ENCODE results near the gene RASGRP3.
"Not testable (repeated sequence)": the region's sequence is repeated elsewhere in the genome, so short reads cannot be mapped to it uniquely, and the experiment has no call there.

The RASGRP3 gene

DNA sequence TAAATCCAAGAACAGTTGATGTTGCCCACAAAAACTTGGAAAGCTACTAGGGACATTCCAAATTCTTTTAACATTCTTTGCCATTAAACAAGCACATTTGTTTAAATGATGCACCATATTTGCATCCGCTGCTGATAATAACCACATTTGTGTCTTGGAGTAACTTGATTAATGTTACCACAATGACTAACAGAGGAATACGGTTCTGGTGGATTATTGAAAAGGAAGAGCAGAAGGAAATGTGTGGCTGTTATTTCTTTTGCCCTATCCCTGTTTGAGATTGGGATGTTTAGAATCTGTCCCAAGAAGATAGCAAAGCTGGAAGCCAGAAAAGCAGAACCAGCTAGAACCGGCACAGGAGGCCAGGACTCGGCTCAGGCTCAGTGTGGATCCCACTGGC, 39.2 kb upstream of the RASGRP3 start:
- Histone ChIP-seq H2BK5ac (ENCODE audit: low read depth, low read length, poor library complexity, severe bottlenecking) (no peak overlapping the region), H3K4me3 (ENCODE audit: insufficient read depth in 1 of 2, low read depth in 1 of 2, low read length in 2 of 2) (no peak overlapping the region), H4K91ac (ENCODE audit: low read length) (no peak overlapping the region), H3K9ac (ENCODE audit: low read length) (peak overlapping the region; percentile 42), H4K8ac (ENCODE audit: low read length) (no peak overlapping the region), H3K27me3 (ENCODE audit: control insufficient read depth in 1 of 2, insufficient read depth in 1 of 2, low read length in 2 of 2) (no peaks in the 10 kb centered on the region), H3K18ac (ENCODE audit: low read depth in 1 of 2, low read length in 2 of 2) (no peak overlapping the region), H2BK15ac (ENCODE audit: low read depth, poor library complexity, severe bottlenecking) (no peak overlapping the region), H3K4me1 (ENCODE audit: control insufficient read depth, insufficient read depth, low read depth, low read length) (no peaks in the 10 kb centered on the region), H3K79me1 (replicated peaks; ENCODE audit: low read length, poor library complexity, severe bottlenecking) (no peaks in the 10 kb centered on the region), H3K4ac (ENCODE audit: low read depth in 1 of 2, low read length in 2 of 2) (peak overlapping the region in 1 of 2 experiments; percentile 37), H2AK5ac (ENCODE audit: low read length, severe bottlenecking) (no peak overlapping the region), H2BK12ac (ENCODE audit: low read length in 2 of 2) (no peak overlapping the region), H3K9me3 (ENCODE audit: control insufficient read depth, low read length) (no peaks in the 10 kb centered on the region), H3K14ac (ENCODE audit: low read length in 2 of 2) (no peak overlapping the region), H3K36me3 (ENCODE audit: control insufficient read depth in 1 of 2, insufficient read depth in 2 of 2, low read depth in 1 of 2, low read length in 2 of 2) (no peaks in the 10 kb centered on the region), H2BK120ac (ENCODE audit: low read depth, low read length) (no peak overlapping the region), H2AFZ (ENCODE audit: low read depth, low read length) (no peak overlapping the region), H3K27ac (ENCODE audit: low read length, poor library complexity, severe bottlenecking) (no peak overlapping the region), H3K4me2 (ENCODE audit: low read length, poor library complexity, severe bottlenecking) (no peak overlapping the region), H3K23ac (ENCODE audit: low read length in 2 of 2) (no peak overlapping the region)
- peak; percentile 94 for DNase-seq
- WGBS: 0% methylated on average over 3 of the region's 4 CpGs

DNA sequence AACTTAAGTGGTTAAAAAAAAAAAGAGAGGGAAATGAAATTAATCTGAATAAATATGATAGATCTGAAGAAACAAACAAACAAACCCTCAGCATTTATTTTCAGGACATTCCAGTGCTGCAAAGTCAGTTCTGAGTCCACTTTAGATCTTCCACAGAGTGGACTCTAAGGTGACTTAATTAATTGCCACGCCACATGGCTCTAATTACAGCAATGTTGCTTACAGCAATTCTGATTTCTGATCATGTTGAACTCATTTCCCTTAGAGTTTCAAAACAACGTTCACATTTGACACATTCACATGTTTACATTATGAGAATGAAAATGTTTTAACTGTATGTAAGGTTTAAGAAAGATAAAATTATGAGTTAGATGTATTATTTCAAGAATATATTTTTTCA, 38.6 kb upstream of the RASGRP3 start:
- H2AFZ ChIP-seq (ENCODE audit: low read depth, low read length): no peak overlapping the region
- H3K4me3 ChIP-seq (ENCODE audit: insufficient read depth in 1 of 2, low read depth in 1 of 2, low read length in 2 of 2): no peak overlapping the region
- H3K36me3 ChIP-seq (ENCODE audit: control insufficient read depth in 1 of 2, insufficient read depth in 2 of 2, low read depth in 1 of 2, low read length in 2 of 2): no peaks in the 10 kb centered on the region
- no peak overlapping the region for H3K27ac ChIP-seq (ENCODE audit: low read length, poor library complexity, severe bottlenecking)
- no peak overlapping the region for H4K91ac ChIP-seq (ENCODE audit: low read length)
- no peak overlapping the region for H2BK5ac ChIP-seq (ENCODE audit: low read depth, low read length, poor library complexity, severe bottlenecking)
- WGBS: 50% methylated on average over 1 of the region's 2 CpGs
- no peak overlapping the region for H3K14ac ChIP-seq (ENCODE audit: low read length in 2 of 2)
- H3K18ac ChIP-seq (ENCODE audit: low read depth in 1 of 2, low read length in 2 of 2): peak overlapping the region in 1 of 2 experiments; percentile 95
- no peak overlapping the region for H2AK5ac ChIP-seq (ENCODE audit: low read length, severe bottlenecking)
- peak overlapping the region; percentile 68 for H2BK120ac ChIP-seq (ENCODE audit: low read depth, low read length)
- H2BK12ac ChIP-seq (ENCODE audit: low read length in 2 of 2): peak overlapping the region in 1 of 2 experiments; percentile 77
- DNase-seq: peak; percentile 30
- H2BK15ac ChIP-seq (ENCODE audit: low read depth, poor library complexity, severe bottlenecking): no peak overlapping the region
- no peaks in the 10 kb centered on the region for H3K79me1 ChIP-seq (replicated peaks; ENCODE audit: low read length, poor library complexity, severe bottlenecking)
- H3K27me3 ChIP-seq (ENCODE audit: control insufficient read depth in 1 of 2, insufficient read depth in 1 of 2, low read length in 2 of 2): no peaks in the 10 kb centered on the region
- H3K9me3 ChIP-seq (ENCODE audit: control insufficient read depth, low read length): no peaks in the 10 kb centered on the region
- H3K4ac ChIP-seq (ENCODE audit: low read depth in 1 of 2, low read length in 2 of 2): no peak overlapping the region
- no peak overlapping the region for H3K23ac ChIP-seq (ENCODE audit: low read length in 2 of 2)
- H4K8ac ChIP-seq (ENCODE audit: low read length): no peak overlapping the region
- H3K9ac ChIP-seq (ENCODE audit: low read length): peak overlapping the region; percentile 42
- H3K4me1 ChIP-seq (ENCODE audit: control insufficient read depth, insufficient read depth, low read depth, low read length): no peaks in the 10 kb centered on the region
- no peak overlapping the region for H3K4me2 ChIP-seq (ENCODE audit: low read length, poor library complexity, severe bottlenecking)

DNA sequence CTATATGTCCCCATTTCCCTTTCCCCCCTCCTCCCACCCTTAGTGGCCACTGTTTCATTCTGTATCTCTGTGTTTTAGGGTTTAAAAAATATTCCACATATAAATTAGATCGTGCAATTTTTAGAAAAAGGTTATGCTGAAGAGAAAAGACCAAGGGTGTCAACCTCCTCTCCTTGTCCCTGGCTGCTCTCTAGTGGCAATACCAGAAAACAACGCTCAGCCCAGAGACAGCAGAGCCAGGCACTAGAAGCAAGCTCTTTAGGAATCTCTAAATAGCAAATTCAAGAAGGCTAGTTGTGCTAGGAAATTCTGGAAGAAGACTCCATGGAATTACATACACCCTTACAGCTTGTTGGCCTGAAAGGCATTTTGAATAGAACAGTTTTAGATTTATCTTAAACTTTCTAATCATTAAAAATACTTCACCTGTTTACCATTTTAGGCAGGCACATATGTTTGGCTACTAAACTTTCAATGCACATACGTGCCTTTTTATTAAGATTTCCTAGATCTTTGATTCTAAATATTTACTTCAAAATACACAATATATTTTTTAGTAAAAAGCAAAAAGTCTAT, 35.1 kb upstream of the RASGRP3 start:
- Histone ChIP-seq H3K27ac (ENCODE audit: low read length, poor library complexity, severe bottlenecking) (no peak overlapping the region), H3K36me3 (ENCODE audit: control insufficient read depth in 1 of 2, insufficient read depth in 2 of 2, low read depth in 1 of 2, low read length in 2 of 2) (no peaks in the 10 kb centered on the region), H4K8ac (ENCODE audit: low read length) (no peak overlapping the region), H3K27me3 (ENCODE audit: control insufficient read depth in 1 of 2, insufficient read depth in 1 of 2, low read length in 2 of 2) (no peaks in the 10 kb centered on the region), H3K9me3 (ENCODE audit: control insufficient read depth, low read length) (no peaks in the 10 kb centered on the region), H3K18ac (ENCODE audit: low read depth in 1 of 2, low read length in 2 of 2) (peak overlapping the region; percentile 19 to 94), H2AK5ac (ENCODE audit: low read length, severe bottlenecking) (no peak overlapping the region), H2BK12ac (ENCODE audit: low read length in 2 of 2) (peak overlapping the region in 1 of 2 experiments; percentile 95), H3K4me3 (ENCODE audit: insufficient read depth in 1 of 2, low read depth in 1 of 2, low read length in 2 of 2) (no peak overlapping the region), H3K9ac (ENCODE audit: low read length) (no peak overlapping the region), H3K23ac (ENCODE audit: low read length in 2 of 2) (no peak overlapping the region), H2BK5ac (ENCODE audit: low read depth, low read length, poor library complexity, severe bottlenecking) (no peak overlapping the region), H4K91ac (ENCODE audit: low read length) (no peak overlapping the region), H2BK120ac (ENCODE audit: low read depth, low read length) (peak overlapping the region; percentile 27), H3K4ac (ENCODE audit: low read depth in 1 of 2, low read length in 2 of 2) (no peak overlapping the region), H2BK15ac (ENCODE audit: low read depth, poor library complexity, severe bottlenecking) (no peak overlapping the region), H3K4me1 (ENCODE audit: control insufficient read depth, insufficient read depth, low read depth, low read length) (no peaks in the 10 kb centered on the region), H3K79me1 (replicated peaks; ENCODE audit: low read length, poor library complexity, severe bottlenecking) (no peaks in the 10 kb centered on the region), H3K14ac (ENCODE audit: low read length in 2 of 2) (no peak overlapping the region), H2AFZ (ENCODE audit: low read depth, low read length) (no peak overlapping the region), H3K4me2 (ENCODE audit: low read length, poor library complexity, severe bottlenecking) (no peak overlapping the region)
- WGBS: 27% methylated on average over 2 of the region's 3 CpGs
- peak; percentile 73 for DNase-seq

DNA sequence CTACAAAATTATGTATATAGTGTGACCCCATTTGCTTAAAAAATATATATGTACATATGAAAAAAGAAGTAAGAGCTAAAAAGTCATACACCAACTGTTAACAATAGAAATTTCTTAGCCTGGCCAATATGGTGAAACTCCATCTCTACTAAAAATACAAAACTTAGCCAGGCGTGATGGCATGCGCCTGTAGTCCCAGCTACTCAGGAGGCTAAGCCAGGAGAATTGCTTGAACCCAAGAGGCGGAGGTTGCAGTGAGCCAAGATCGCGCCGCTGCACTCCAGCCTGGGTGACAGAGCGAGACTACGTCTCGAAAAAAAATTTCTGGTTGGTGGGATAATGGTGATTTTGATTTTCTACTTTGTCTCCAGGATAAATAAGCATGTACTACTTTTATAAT, 34.4 kb upstream of the RASGRP3 start:
- DNase-seq; H3K9me3 ChIP-seq (ENCODE audit: control insufficient read depth, low read length); H4K8ac ChIP-seq (ENCODE audit: low read length); H3K23ac ChIP-seq (ENCODE audit: low read length in 2 of 2); H2AK5ac ChIP-seq (ENCODE audit: low read length, severe bottlenecking); H3K4me2 ChIP-seq (ENCODE audit: low read length, poor library complexity, severe bottlenecking); H3K14ac ChIP-seq (ENCODE audit: low read length in 2 of 2); H2BK15ac ChIP-seq (ENCODE audit: low read depth, poor library complexity, severe bottlenecking); H2BK120ac ChIP-seq (ENCODE audit: low read depth, low read length); H3K27me3 ChIP-seq (ENCODE audit: control insufficient read depth in 1 of 2, insufficient read depth in 1 of 2, low read length in 2 of 2); H3K4me1 ChIP-seq (ENCODE audit: control insufficient read depth, insufficient read depth, low read depth, low read length); H3K36me3 ChIP-seq (ENCODE audit: control insufficient read depth in 1 of 2, insufficient read depth in 2 of 2, low read depth in 1 of 2, low read length in 2 of 2); H3K27ac ChIP-seq (ENCODE audit: low read length, poor library complexity, severe bottlenecking); H3K79me1 ChIP-seq (replicated peaks; ENCODE audit: low read length, poor library complexity, severe bottlenecking); H2BK12ac ChIP-seq (ENCODE audit: low read length in 2 of 2); H3K4ac ChIP-seq (ENCODE audit: low read depth in 1 of 2, low read length in 2 of 2); H2AFZ ChIP-seq (ENCODE audit: low read depth, low read length); H2BK5ac ChIP-seq (ENCODE audit: low read depth, low read length, poor library complexity, severe bottlenecking); H3K4me3 ChIP-seq (ENCODE audit: insufficient read depth in 1 of 2, low read depth in 1 of 2, low read length in 2 of 2); H4K91ac ChIP-seq (ENCODE audit: low read length); H3K9ac ChIP-seq (ENCODE audit: low read length): not testable (repeated sequence)
- 97% methylated on average over 3 of the region's 9 CpGs for WGBS
- peak overlapping the region in 1 of 2 experiments; percentile 34 for H3K18ac ChIP-seq (ENCODE audit: low read depth in 1 of 2, low read length in 2 of 2)
